Neuronal stem cell (in vitro differentiated cells): Measurements from ENCODE around the gene MN1.
A peak's percentile ranks its signal among the peaks of the same experiment; 100 is the strongest.

Experiments used
- DNase-seq: peaks from one replicate; pipeline ENCODE4 v3.0.0-alpha.2; 2013; ENCODE audit warnings: low spot score
- H2AFZ ChIP-seq: one replicate; pipeline ENCODE4 v1.6.1; 2013; ENCODE audit warnings: mild to moderate bottlenecking, low read length, inconsistent platforms
- H2AK5ac ChIP-seq: 2 replicates; pipeline ENCODE4 v1.6.1; 2013; ENCODE audit warnings: low read depth, mild to moderate bottlenecking, inconsistent platforms, low read length, moderate library complexity, mixed read lengths
- H2BK120ac ChIP-seq: 2 replicates; pipeline ENCODE4 v1.6.1; 2013; ENCODE audit warnings: low read depth, mild to moderate bottlenecking, inconsistent platforms, low read length, moderate library complexity, mixed read lengths
- H2BK12ac ChIP-seq: one replicate; pipeline ENCODE4 v1.6.1; 2013; ENCODE audit warnings: low read length, inconsistent platforms
- H2BK15ac ChIP-seq: 2 replicates; pipeline ENCODE4 v1.6.1; 2013; ENCODE audit warnings: mild to moderate bottlenecking, low read length, inconsistent platforms, mixed read lengths
- H2BK5ac ChIP-seq: one replicate; pipeline ENCODE4 v1.6.1; 2013; ENCODE audit warnings: inconsistent platforms, mild to moderate bottlenecking, low read length, moderate library complexity
- H3K14ac ChIP-seq: one replicate; pipeline ENCODE4 v1.6.1; 2013; ENCODE audit warnings: low read length, inconsistent platforms
- H3K18ac ChIP-seq: 2 replicates; pipeline ENCODE4 v1.6.1; 2013; ENCODE audit warnings: low read length, inconsistent platforms
- H3K23ac ChIP-seq: 2 replicates; pipeline ENCODE4 v1.6.1; 2013; ENCODE audit warnings: low read depth, mild to moderate bottlenecking, mixed read lengths, low read length, inconsistent platforms; ENCODE audit not compliant: poor library complexity
- H3K27ac ChIP-seq: replicated peaks from 3 replicates; pipeline ENCODE4 v1.5.1; 2013; ENCODE audit warnings: low read length, inconsistent platforms
- H3K27me3 ChIP-seq, 3 experiments: 2 replicates each; pipeline ENCODE4 v1.6.1; 2013; ENCODE audit warnings: low read length in 3 of 3, mild to moderate bottlenecking in 2 of 3, inconsistent platforms in 1 of 3, low read depth in 1 of 3, mixed read lengths in 1 of 3, moderate library complexity in 1 of 3; ENCODE audit not compliant: control insufficient read depth in 3 of 3, insufficient read depth in 3 of 3
- H3K36me3 ChIP-seq, 2 donors: replicated peaks in 1 of 2; 2 replicates each; pipeline ENCODE4 v1.6.1; 2013; ENCODE audit warnings: low read length in 2 of 2; ENCODE audit not compliant: control insufficient read depth in 2 of 2, insufficient read depth in 2 of 2
- H3K4ac ChIP-seq: 2 replicates; pipeline ENCODE4 v1.6.1; 2013; ENCODE audit warnings: inconsistent platforms, mild to moderate bottlenecking, low read length, moderate library complexity
- H3K4me1 ChIP-seq, 2 donors: 1 replicate in 1 of 2; 2 replicates in 1 of 2; pipeline ENCODE4 v1.6.1; 2013; ENCODE audit warnings: low read length in 2 of 2, low read depth in 1 of 2; ENCODE audit not compliant: control insufficient read depth in 2 of 2, insufficient read depth in 1 of 2
- H3K4me2 ChIP-seq: one replicate; pipeline ENCODE4 v1.6.1; 2013; ENCODE audit warnings: mild to moderate bottlenecking, low read length, inconsistent platforms; ENCODE audit not compliant: insufficient read depth, poor library complexity, severe bottlenecking
- H3K4me3 ChIP-seq, 2 donors: 2 replicates each; pipeline ENCODE4 v1.5.1; 2013; ENCODE audit warnings: low read length in 2 of 2, mild to moderate bottlenecking in 2 of 2, inconsistent platforms in 1 of 2, moderate library complexity in 1 of 2
- H3K79me1 ChIP-seq: one replicate; pipeline ENCODE4 v1.6.1; 2013; ENCODE audit warnings: low read depth, mild to moderate bottlenecking, inconsistent platforms, low read length, moderate library complexity
- H3K9ac ChIP-seq: one replicate; pipeline ENCODE4 v1.6.1; 2013; ENCODE audit warnings: mild to moderate bottlenecking, low read depth, low read length, inconsistent platforms; ENCODE audit not compliant: poor library complexity
- H3K9me3 ChIP-seq, 2 donors: replicated peaks in 1 of 2; 2 replicates each; pipeline versions ENCODE3 to v1.6.1; 2013; ENCODE audit warnings: low read length in 2 of 2, mild to moderate bottlenecking in 2 of 2, inconsistent platforms in 1 of 2, low read depth in 1 of 2, mixed read lengths in 1 of 2, moderate library complexity in 1 of 2; ENCODE audit not compliant: control insufficient read depth in 2 of 2, insufficient read depth in 1 of 2
- H4K8ac ChIP-seq: one replicate; pipeline ENCODE4 v1.6.1; 2013; ENCODE audit warnings: low read depth, mild to moderate bottlenecking, inconsistent platforms, low read length, moderate library complexity
- H4K91ac ChIP-seq: one replicate; pipeline ENCODE4 v1.6.1; 2013; ENCODE audit warnings: low read length, low read depth, mild to moderate bottlenecking, inconsistent platforms; ENCODE audit not compliant: poor library complexity
- WGBS, 2 donors: extraction: QIAGEN DNeasy Blood & Tissue Kit; methylation state at CpG; one replicate each; pipeline ENCODE4 v1.1.7; 2013; ENCODE audit warnings: missing lambda C conversion rate in 2 of 2, mixed read lengths in 1 of 2; ENCODE audit not compliant: insufficient read length in 2 of 2, insufficient replicate concordance in 1 of 2; ENCODE audit errors: extremely low coverage in 2 of 2; 5-methylcytosine and 5-hydroxymethylcytosine counted together

MN1 gene

GRCh38 chr22:27772984-27773498 is 28.5 kb downstream of the MN1 start:
- H2BK15ac ChIP-seq: no peak overlapping the region
- peak overlapping the region; percentile 77 for H3K18ac ChIP-seq
- no CpG with 5 or more reads among the region's 18 CpGs for WGBS, 2 donors
- H3K14ac ChIP-seq: peak overlapping the region; percentile 15
- H4K8ac ChIP-seq: no peak overlapping the region
- H3K9ac ChIP-seq: no peak overlapping the region
- H3K4ac ChIP-seq: no peak overlapping the region
- peak overlapping the region; percentile 26 for H3K27ac ChIP-seq
- H2BK12ac ChIP-seq: peak overlapping the region; percentile 30
- no peak for DNase-seq
- H2AFZ ChIP-seq: no peak overlapping the region
- H3K36me3 ChIP-seq: peaks cover 6 to 77% of the 10 kb centered on the region in 2 donors
- H2AK5ac ChIP-seq: no peak overlapping the region
- no peak overlapping the region for H3K4me2 ChIP-seq
- no peak overlapping the region for H3K4me3 ChIP-seq
- peak overlapping the region; percentile 77 for H2BK120ac ChIP-seq
- H3K23ac ChIP-seq: no peak overlapping the region
- H2BK5ac ChIP-seq: peak overlapping the region; percentile 93
- no peaks in the 10 kb centered on the region for H3K9me3 ChIP-seq
- peaks cover 31 to 32% of the 10 kb centered on the region in 2 donors for H3K4me1 ChIP-seq
- no peaks in the 10 kb centered on the region for H3K27me3 ChIP-seq
- H4K91ac ChIP-seq: no peak overlapping the region
- peaks cover 18% of the 10 kb centered on the region for H3K79me1 ChIP-seq

GRCh38 chr22:27772081-27772983 is 29.2 kb downstream of the MN1 start:
- Histone ChIP-seq H3K27me3 (no peaks in the 10 kb centered on the region), H3K4me2 (no peak overlapping the region), H2BK12ac (no peak overlapping the region), H2BK120ac (no peak overlapping the region), H3K23ac (no peak overlapping the region), H3K9ac (no peak overlapping the region), H3K18ac (peak overlapping the region; percentile 77), H3K36me3 (peaks cover 6 to 77% of the 10 kb centered on the region in 2 donors), H2BK5ac (peak overlapping the region; percentile 93), H2BK15ac (no peak overlapping the region), H3K4me3 (no peak overlapping the region), H3K14ac (no peak overlapping the region), H3K4ac (no peak overlapping the region), H4K91ac (no peak overlapping the region), H2AK5ac (no peak overlapping the region), H3K9me3 (no peaks in the 10 kb centered on the region), H3K79me1 (peaks cover 18% of the 10 kb centered on the region), H3K27ac (no peak overlapping the region), H4K8ac (no peak overlapping the region), H3K4me1 (peaks cover 26 to 32% of the 10 kb centered on the region in 2 donors), H2AFZ (no peak overlapping the region)
- WGBS, 2 donors: no CpG with 5 or more reads among the region's 16 CpGs
- no peak for DNase-seq

GRCh38 chr22:27771637-27772036 is 29.9 kb downstream of the MN1 start:
- Histone ChIP-seq H3K4ac (no peak overlapping the region), H3K36me3 (peaks cover 6 to 84% of the 10 kb centered on the region in 2 donors), H3K4me1 (peaks cover 22 to 27% of the 10 kb centered on the region in 2 donors), H2AFZ (no peak overlapping the region), H4K91ac (no peak overlapping the region), H2BK120ac (no peak overlapping the region), H2BK15ac (no peak overlapping the region), H3K4me2 (no peak overlapping the region), H2BK12ac (no peak overlapping the region), H3K23ac (no peak overlapping the region), H4K8ac (no peak overlapping the region), H3K14ac (no peak overlapping the region), H3K18ac (no peak overlapping the region), H2AK5ac (no peak overlapping the region), H3K4me3 (no peak overlapping the region), H3K9ac (no peak overlapping the region), H2BK5ac (no peak overlapping the region), H3K79me1 (peaks cover 18% of the 10 kb centered on the region), H3K9me3 (no peaks in the 10 kb centered on the region), H3K27me3 (no peaks in the 10 kb centered on the region), H3K27ac (no peak overlapping the region)
- no peak for DNase-seq
- no CpG with 5 or more reads among the region's 5 CpGs for WGBS, 2 donors

- H3K14ac ChIP-seq: no peak overlapping the region
- no peak overlapping the region for H3K27ac ChIP-seq
- H3K23ac ChIP-seq: no peak overlapping the region
- no peak overlapping the region for H2BK12ac ChIP-seq
- no peak for DNase-seq
- H3K4me2 ChIP-seq: no peak overlapping the region
- H4K91ac ChIP-seq: no peak overlapping the region
- no peak overlapping the region for H3K9ac ChIP-seq
- H3K4me3 ChIP-seq: no peak overlapping the region
- H2BK5ac ChIP-seq: no peak overlapping the region
- H2BK15ac ChIP-seq: no peak overlapping the region
- H3K18ac ChIP-seq: no peak overlapping the region
- H2AFZ ChIP-seq: no peak overlapping the region
- WGBS, 2 donors: no CpG with 5 or more reads among the region's 3 CpGs
- H3K4ac ChIP-seq: no peak overlapping the region
- no peak overlapping the region for H2BK120ac ChIP-seq
- H3K9me3 ChIP-seq: no peaks in the 10 kb centered on the region
- H3K4me1 ChIP-seq: peaks cover 4 to 6% of the 10 kb centered on the region in 2 donors
- no peaks in the 10 kb centered on the region for H3K27me3 ChIP-seq
- no peak overlapping the region for H4K8ac ChIP-seq
- H2AK5ac ChIP-seq: no peak overlapping the region
- H3K36me3 ChIP-seq: peaks cover 10 to 95% of the 10 kb centered on the region in 2 donors
- peaks cover 8% of the 10 kb centered on the region for H3K79me1 ChIP-seq
These were observed 32.5 kb downstream of the MN1 start for GRCh38 chr22:27769012-27769411.
